COLO829 (cell line): ENCODE measurements around the gene OXNAD1.

Source experiments
- DNase-seq: peaks from one replicate; pipeline ENCODE4 v3.0.0; 2012; ENCODE audit warnings: low spot score

The OXNAD1 gene

GRCh38 chr3:16329036-16329825 lies 64.2 kb downstream of the OXNAD1 start:
- DNase-seq: no peak

GRCh38 chr3:16329826-16330129 lies 64.8 kb downstream of the OXNAD1 start:
- DNase-seq: no peak

GRCh38 chr3:16330351-16330750 lies 65.3 kb downstream of the OXNAD1 start:
- no peak for DNase-seq

- DNase-seq: no peak
Observed at GRCh38 chr3:16331319-16331883, 66.4 kb downstream of the OXNAD1 start.

- no peak for DNase-seq
Observed at GRCh38 chr3:16332904-16333426, 68.0 kb downstream of the OXNAD1 start.

- DNase-seq: no peak
Observed at GRCh38 chr3:16334909-16335308, 69.9 kb downstream of the OXNAD1 start.

GRCh38 chr3:16335333-16335732 lies 70.3 kb downstream of the OXNAD1 start:
- DNase-seq: no peak

- no peak for DNase-seq
Observed at GRCh38 chr3:16335772-16336645, 71.0 kb downstream of the OXNAD1 start.

GRCh38 chr3:16336825-16337224 lies 71.8 kb downstream of the OXNAD1 start:
- no peak for DNase-seq

- no peak for DNase-seq
Observed at GRCh38 chr3:16337856-16338540, 73.0 kb downstream of the OXNAD1 start.

GRCh38 chr3:16338999-16339398 lies 74.0 kb downstream of the OXNAD1 start:
- DNase-seq: peak; percentile 2

GRCh38 chr3:16343101-16343500 lies 78.1 kb downstream of the OXNAD1 start:
- DNase-seq: no peak

- no peak for DNase-seq
Observed at GRCh38 chr3:16346413-16347081, 81.5 kb downstream of the OXNAD1 start.

GRCh38 chr3:16347548-16347947 lies 82.5 kb downstream of the OXNAD1 start:
- no peak for DNase-seq

GRCh38 chr3:16349986-16350596 lies 85.1 kb downstream of the OXNAD1 start:
- no peak for DNase-seq

GRCh38 chr3:16350597-16351318 lies 85.7 kb downstream of the OXNAD1 start:
- no peak for DNase-seq

- no peak for DNase-seq
Observed at GRCh38 chr3:16352428-16352827, 87.4 kb downstream of the OXNAD1 start.

- DNase-seq: no peak
Observed at GRCh38 chr3:16354291-16354690, 89.3 kb downstream of the OXNAD1 start.
